ENCODE results near the gene ULK4. TPM values are rescaled to one million over a fixed set of nuclear protein-coding genes. Genes with fewer than 3 reads are reported as not detected.
"Not testable (repeated sequence)": the region's sequence is repeated elsewhere in the genome, so short reads cannot be mapped to it uniquely, and the experiment has no call there.

Gene ULK4
- polyA plus RNA-seq, 10 donors: 1.2 to 3.7 (median 2.1) TPM

- DNase-seq: no peak
Observed at GRCh38 chr3:41872157-41872556, 89.7 kb downstream of the ULK4 start.

DNA sequence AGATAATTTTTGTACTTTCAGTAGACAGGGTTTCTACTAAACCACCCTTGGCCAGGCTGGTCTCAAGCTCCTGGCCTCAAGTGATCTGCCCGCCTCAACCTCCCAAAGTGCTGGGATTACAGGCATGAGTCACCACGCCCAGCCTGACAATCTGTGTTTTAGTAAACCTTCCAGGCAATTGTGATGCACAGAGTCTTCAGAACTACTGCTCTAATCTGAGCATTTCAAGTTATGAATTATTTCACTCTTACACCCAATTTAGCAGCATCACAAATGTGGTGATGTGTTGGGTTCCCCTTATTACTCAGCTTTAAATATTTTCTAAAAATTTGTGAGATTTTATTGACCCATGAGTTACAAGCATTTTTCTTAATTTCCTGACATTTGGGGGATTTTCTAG lies 94.4 kb downstream of the ULK4 start:
- DNase-seq: no peak

- DNase-seq: no peak
Observed at GRCh38 chr3:41866298-41866697, 95.6 kb downstream of the ULK4 start.

DNA sequence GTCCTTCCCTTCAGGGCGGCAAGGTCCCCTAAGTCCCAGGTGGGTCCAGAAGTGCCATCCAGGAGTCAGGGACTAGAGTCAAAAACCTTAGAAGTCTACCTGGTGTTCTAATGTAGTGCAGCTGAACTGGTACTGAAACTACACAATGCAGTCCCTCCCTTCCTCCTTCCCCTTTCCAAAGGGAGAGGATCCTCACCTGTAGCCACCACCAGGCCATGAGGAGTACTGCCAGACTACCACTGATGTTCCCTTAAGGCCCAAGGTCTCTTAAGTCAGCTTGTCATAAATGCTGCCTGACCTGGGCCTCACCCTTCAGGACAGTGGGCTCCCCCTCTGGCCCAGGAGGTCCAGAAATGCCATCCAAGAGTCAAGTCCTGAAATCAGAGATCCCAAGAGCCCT lies 98.9 kb downstream of the ULK4 start:
- DNase-seq: no peak

DNA sequence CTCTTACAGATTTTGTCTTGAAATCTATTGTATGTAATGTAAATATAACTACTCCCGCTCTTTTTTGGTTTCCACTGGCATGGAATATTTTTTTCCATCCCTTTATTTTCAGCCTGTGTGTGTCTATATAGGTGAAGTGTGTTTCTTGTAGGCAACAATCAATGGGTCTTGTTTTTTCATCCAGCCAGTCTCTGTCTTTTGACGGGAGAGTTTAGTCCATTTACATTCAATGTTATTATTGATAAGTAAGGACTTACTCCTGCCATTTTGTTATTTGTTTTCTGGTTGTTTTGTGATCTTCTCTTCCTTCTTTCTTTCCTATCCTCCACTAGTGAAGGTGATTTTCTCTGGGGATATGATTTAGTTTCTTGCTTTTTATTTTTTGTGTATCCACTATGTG lies 101.4 kb downstream of the ULK4 start:
- not testable (repeated sequence) for DNase-seq

- no peak for DNase-seq
Observed at GRCh38 chr3:41854956-41855355, 106.9 kb downstream of the ULK4 start.

DNA sequence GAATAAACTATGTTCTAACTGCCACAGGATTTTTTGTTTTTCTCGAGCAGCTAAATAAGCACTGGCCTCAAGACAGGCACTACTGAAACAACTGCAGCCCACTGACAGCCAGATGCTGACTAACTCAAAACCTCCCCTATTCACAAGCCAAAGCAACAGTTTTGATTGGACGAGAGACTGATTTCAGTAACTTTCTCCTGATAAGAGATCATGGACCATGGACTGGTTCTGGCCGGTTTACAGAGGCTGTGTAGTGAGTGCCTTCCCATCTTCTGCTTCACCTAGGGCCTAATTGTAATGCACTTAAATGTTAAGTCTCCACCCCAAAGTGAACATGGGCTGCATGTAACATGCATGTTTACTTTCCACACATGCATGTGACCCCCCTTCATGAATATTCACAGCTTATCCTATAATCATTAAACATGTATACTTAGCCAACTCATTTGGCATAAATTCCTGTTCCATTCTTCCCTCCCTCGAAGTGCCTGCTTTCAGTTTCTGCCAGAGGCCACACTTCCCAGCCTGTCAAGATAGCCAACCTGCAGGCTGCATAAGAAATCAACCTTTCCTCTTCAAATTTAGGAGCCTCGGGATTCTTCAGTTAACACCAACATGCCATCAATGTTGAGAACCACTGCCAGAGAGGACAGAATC lies 108.2 kb downstream of the ULK4 start:
- no peak for DNase-seq

DNA sequence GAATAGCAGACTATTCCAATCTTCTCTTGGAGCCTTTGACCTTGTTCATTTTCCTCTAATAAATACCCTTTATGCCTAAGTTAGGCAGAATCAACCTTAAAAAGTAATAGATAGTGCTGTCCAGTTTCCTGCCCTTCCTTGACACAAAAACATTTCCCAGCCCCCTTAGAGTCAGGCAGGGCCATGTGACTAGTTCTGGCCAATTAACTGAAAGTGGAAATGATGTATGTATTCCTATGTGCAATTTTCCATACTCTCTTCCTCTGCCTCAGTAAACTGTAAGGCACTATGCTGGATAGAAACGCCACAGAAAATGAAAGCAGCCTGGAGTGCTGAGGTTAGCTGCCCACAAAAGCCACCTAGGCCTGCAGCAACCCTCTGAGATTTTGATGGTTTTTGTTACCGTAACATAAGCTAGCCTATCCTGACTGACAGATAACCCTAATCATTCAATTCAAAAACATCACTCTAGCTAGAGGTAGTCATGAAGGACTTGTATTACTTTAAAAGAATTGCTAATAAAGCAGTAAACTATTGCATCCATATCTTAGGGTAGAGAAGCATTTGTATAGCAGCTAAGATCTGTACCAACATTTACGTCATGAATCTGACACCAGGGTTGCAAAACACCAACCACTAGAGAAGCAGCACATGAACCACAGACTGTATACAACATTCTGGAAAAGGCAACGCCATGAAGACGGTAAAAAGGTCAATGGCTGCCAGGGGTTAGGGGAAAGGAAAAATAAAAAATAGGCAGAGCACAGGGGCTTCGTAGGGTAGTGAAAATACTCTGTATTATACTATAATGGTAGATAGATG lies 112.9 kb downstream of the ULK4 start:
- DNase-seq: no peak

- DNase-seq: no peak
Observed at GRCh38 chr3:41847679-41848078, 114.2 kb downstream of the ULK4 start.

GRCh38 chr3:41846850-41847249 lies 115.1 kb downstream of the ULK4 start:
- no peak for DNase-seq

- DNase-seq: no peak
Observed at GRCh38 chr3:41845826-41846225, 116.1 kb downstream of the ULK4 start.

DNA sequence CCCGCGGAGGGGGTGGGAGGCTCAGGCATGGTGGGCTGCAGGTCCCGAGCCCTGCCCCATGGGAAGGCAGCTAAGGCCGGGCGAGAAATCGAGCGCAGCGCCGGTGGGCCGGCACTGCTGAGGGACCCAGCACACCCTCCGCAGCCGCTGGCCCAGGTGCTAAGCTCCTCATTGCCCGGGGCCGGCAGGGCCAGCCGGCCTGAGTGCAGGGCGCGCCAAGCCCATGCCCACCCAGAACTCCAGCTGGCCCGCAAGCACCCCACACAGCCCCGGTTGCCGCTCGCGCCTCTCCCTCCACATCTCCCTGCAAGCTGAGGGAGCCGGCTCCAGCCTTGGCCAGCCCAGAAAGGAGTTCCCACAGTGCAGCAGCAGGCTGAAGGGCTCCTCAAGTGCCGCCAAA lies 117.6 kb downstream of the ULK4 start:
- DNase-seq: not testable (repeated sequence)

- DNase-seq: not testable (repeated sequence)
Observed at GRCh38 chr3:41840936-41841668, 120.8 kb downstream of the ULK4 start.

- DNase-seq: no peak
Observed at GRCh38 chr3:41836360-41837134, 125.4 kb downstream of the ULK4 start.

GRCh38 chr3:41833628-41834027 lies 128.3 kb downstream of the ULK4 start:
- DNase-seq: no peak

GRCh38 chr3:41819236-41819635 lies 142.7 kb downstream of the ULK4 start:
- no peak for DNase-seq

DNA sequence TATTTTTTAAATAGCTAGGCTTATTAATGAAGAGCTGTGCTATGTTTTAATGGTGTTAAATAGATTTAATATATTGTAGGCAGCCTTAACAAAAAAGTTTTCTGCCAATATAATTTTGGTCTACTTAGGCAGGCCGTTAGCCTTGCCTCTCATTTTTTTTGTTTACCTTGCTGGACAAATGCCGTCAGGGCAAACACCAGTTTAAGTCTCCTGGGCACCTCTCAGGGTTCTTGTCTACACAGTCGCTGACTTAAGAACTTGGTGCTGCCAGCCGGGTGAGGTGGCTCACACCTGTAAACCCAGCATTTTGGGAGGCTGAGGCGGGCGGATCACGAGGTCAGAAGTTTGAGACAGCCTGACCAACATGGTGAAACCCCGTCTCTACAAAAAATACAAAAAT lies 153.3 kb downstream of the ULK4 start:
- no peak for DNase-seq

DNA sequence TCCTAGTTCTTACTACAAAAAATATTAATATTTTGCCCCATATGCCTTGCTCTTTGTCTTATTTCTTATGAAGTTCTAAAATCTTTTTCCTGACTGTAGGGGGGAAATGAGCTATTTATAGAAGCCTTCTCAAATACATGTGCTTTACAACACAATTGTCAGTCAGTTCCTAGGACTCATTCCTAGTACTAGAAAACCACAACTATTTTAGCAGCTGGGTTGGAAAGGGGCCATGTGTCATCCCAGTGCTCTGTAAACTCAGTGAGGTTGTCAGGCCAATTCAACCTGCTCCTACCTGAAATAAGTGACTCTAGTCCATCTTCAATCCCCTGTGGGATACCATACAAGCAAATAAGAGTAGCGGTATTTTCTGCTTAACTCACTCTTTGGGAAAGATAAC lies 153.8 kb downstream of the ULK4 start:
- DNase-seq: peak in 2 of 3 donors; percentile 35 to 44

DNA sequence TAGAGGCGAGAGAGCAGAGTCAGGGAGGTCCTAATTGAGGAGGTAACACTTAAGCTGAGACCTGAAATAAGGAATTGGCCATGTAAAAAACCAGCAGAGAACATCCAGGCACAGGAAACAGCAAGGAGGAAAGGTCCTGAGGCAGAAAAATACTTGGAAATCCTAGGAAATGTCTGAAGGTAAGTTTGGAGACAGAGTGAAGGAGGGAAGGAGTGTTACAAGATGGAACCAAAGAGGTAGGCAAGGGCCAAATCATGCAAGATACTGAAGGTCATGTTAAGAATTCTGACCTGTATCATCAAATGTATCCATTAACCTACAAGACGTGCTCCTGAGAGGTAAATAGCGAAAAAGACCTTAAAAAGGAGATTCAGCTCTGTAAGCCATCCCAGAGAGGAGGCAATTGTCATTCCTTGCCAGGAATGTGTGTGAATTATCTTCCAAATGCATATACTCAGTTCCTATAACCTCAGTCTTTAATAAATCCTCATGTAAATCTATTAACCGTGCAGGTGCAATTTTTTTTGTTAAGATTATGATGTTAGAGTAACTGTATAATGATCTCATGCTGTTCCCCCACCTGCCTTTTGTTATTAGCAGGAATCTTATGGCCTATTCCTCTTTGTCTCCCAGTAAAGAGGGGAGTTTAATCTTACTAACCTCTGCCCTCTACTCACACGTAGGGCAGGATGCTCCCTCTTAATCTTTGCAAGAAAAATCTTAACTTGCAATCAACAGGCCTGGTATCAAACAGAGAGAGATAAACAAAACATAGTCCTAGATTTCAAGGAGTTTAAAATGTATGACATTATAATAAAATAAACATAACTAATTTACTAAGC lies 166.9 kb downstream of the ULK4 start:
- no peak for DNase-seq

- no peak for DNase-seq
Observed at GRCh38 chr3:41792806-41793205, 169.1 kb downstream of the ULK4 start.

- no peak for DNase-seq
Observed at GRCh38 chr3:41769106-41769505, 192.8 kb downstream of the ULK4 start.
